SHP77 (cell line): ENCODE measurements around the gene PLXNB2.

Experiments
- DNase-seq, 2 experiments: peaks; one replicate each; lab custom pipeline; 2025; lab: John Stamatoyannopoulos, UW

The PLXNB2 gene

DNA sequence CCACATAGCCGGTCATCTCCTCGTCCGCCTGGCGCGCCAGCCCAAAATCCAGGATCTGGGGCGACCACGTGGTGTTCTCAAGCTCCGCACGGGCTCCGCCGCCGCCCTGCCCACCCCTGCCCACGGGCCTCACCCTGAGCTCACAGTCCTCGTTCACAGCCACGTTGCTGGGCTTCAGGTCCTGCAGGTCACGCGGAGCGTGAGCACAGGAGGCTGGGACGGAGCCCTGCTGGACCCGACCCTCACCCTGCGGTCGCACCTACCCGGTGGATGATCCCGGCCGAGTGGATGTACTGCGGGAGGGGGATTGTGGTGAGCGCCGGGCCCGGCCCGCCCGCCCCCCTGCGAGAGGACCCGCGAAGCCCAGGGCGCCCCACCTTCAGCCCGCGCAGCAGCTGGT lies 40.5 kb downstream of the PLXNB2 start:
- no peak for DNase-seq

GRCh38 chr22:50264946-50265669 lies 42.3 kb downstream of the PLXNB2 start:
- DNase-seq: no peak

DNA sequence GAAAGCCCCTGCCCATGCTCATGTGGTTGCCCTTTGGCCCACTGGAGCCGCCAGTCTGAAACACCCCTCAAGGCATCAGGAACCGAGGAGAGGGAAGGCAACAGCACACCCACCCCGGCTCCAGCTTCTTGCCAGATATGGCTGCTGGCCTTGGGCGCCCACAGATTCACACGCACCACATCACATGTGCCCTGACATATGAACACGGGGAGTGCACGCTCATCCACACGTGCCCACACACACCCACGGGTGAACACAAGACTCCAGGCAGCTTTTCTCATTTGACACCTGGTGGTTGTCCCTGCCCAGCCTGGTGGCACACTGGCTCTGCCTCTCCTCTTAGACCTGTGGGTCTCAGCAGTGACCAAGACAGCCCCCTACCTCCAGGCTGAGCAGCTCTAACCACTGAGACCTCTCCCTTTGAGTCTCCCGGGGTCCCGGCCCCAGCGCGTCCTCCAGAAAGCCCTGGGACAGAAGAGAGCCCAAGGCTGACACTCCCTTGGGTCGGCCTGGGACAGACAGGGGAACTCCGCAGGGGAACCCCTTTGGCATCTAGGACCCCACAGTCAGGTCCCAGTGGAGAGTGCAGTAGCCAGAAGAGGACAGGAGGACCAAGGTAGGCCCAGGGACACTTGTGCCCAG lies 43.2 kb downstream of the PLXNB2 start:
- DNase-seq: no peak

- DNase-seq: no peak
Observed at GRCh38 chr22:50262973-50263617, 44.4 kb downstream of the PLXNB2 start.

DNA sequence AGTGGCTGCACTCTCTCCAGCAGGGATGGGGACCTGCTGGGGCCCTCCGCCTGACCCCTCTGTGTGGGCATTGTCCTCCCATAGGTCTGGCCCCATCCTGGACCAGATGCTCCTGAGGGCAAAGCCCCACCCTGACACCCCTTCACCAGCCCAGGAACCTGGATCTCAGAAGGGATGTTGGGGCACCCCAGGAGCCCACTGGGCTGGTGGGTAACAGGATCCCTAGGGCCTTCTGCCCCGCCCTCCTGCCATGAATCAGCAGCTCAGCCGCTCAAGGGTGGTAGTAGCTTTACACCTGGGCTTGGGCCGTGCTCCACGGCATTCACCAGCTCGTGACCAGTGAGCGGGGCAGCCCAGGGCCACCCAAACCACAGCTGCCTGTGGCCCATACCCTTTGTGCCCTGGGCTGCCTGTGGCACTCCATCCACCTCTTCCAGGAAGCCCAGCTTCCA lies 45.0 kb downstream of the PLXNB2 start:
- peak in 1 of 2 experiments; percentile 35 for DNase-seq

DNA sequence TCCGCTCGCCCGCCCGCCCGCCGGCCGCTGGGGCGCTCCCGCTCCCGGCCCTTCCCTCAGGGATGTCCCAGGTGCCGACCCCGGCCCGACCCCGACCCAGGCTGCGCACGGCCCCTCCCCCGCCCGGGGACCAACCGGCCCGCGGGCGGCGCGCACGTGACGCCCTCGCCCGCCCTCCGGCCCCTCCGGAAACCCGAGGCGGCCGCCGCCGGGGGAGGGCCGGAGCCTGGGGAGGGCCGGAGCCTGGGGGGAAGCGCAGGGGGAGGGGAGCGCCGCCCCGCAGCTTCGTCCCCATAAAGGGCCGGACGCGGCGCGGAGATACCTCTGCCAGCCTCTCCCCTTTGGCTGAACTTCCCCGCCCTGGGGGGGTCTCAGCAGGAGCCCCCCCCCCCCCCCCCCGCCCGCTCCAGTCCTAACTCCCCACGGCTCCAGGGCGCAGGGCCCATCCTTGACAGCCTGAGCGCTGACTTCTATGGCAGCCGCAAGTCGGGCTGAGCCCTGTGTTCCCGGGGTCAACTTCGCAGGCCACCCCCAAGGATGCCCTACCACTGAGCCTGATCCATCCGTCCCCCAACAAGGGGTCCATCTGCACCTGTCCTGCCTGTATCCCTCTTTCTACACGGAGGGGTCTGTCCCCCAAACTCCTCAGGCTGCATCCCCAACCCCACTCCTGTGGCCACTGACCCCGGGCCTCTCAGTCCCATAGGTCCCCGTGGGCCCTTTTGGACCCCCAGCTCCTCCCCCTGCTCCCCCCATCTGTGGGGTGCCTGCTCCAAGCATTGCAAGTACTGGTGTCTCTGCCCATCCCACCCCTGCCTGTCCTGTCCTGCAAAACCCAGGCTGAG lies 45.6 kb downstream of the PLXNB2 start, which contains the start of gene MAPK12:
MAPK12 (minus strand) TSS at position 69 of the 845 bp plus-strand sequence. CDS start 174 bp downstream, outside the sequence.
- DNase-seq: peak; percentile 48 to 66

DNA sequence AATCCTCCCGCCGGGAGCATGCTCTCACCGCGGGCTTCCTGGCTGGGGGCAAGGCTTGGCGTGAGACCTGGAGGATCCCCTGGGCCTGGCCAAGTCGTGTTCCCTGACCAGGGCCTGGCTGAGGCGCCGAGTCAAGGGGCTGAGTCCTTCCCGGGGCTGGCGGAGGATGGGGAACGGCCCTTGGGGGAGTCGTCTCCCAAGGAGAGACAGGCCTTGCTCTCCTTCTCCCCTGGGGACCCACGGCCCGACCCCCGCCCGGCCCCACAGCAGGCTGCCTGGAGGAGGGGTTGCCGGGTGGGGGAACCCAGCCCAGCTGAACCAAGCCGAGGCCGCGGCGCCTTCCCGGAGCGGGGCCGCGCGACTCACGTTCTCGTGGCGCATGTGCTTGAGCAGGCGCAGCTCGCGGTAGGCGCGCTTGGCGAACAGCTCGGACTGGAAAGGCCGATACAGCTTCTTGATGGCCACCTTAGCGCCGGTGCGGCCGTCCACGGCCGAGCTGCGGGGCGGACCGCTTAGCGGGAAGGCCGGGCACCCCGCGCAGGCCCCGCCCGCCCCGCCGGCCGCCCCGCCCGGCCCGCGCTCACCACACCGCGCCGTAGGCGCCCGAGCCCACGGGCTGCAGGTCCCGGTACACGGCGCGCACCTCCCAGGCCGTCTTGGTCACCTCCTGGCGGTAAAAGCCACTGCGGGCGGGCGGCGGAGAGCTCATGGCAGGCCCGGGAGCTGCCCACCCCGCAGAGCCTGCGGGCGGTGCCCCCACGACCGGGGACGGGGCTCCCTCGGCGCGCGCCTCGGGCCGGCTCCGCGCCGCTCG lies 46.4 kb downstream of the PLXNB2 start:
- peak in 1 of 2 experiments; percentile 52 for DNase-seq

DNA sequence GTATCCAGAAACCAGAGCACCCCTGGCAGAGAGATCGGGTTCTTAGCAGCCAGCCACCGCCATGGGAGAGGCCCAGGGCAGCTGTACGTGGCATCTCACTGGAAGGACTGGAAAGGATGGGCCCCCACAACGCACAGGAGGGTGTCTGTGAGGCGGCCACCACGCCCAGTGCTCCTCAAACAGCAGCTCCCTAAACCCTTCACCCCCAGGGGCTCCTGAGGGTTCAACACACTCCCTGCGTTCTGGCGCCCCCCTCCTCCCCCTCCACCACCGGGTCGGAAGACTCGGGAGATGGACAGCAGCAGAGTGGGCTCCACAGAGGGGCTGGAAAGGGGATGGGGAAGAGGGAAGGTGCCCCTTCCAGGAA lies 47.0 kb downstream of the PLXNB2 start:
- no peak for DNase-seq

- no peak for DNase-seq
Observed at GRCh38 chr22:50259302-50259701, 48.1 kb downstream of the PLXNB2 start.

DNA sequence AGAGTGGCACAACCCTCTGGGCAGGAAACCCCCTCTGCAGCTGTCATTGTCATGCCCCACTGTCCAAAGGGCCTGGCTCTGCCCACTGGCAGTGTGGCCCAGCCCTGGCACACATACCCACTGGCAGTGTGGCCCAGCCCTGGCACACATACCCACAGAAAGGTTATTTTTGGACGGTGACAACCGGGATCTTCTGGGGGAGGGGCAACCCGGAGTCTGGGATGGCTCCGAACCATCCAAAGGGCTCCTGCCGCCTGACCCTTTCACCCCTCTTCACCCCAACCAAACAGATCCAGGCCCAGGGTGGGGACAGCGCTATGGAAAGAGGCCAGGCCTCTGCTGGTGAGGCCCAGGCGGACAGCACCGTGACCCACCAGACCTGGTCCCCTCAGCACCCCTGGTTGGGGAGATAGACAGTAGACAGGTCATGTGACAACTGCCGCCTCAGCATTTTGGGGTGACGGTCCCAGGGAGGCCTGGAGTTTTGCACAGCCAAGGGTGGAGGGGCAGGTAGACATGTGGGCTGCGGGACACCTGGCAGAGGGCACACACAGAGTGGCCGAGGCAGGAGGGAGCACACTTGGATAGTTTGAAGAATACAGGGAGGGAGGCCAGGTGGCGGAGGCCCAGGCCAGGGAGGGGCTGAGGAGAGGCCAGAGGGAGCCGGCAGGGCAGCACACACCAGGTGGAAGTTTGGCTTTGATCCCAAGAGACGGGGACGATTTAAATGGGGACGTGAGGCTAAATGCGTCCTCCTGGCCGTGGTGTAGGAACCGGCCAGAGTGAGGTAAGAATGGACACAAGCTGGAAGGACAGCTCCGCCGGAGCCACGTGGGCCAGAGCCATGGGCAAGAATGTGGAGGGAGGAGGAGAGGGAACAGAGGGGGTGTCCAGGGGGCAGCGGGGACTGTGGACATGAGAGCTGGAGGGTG lies 48.8 kb downstream of the PLXNB2 start:
- DNase-seq: no peak

- DNase-seq: no peak
Observed at GRCh38 chr22:50257451-50258360, 49.7 kb downstream of the PLXNB2 start.

GRCh38 chr22:50257041-50257440 lies 50.4 kb downstream of the PLXNB2 start:
- no peak for DNase-seq

GRCh38 chr22:50256258-50256862 lies 51.1 kb downstream of the PLXNB2 start:
- no peak for DNase-seq

DNA sequence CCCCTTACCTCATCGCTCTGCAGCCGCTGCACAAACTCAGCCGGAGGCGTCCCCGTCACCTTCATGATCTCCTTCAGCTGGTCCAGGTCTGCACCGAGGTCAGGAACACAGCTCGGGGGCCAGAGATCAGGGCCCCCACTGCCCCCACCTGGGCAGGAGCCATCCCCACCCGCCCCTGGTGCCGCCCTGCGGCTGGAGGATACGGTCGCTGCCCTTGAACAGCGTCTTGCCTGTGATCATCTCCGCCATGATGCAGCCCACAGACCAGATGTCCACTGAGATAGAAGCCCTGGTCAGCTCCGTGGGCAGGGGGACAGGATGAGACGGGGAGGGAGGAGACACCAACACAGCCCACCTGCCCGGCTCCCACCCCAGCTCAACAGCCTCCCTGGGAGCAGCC lies 51.8 kb downstream of the PLXNB2 start:
- no peak for DNase-seq

- DNase-seq: no peak
Observed at GRCh38 chr22:50255099-50255498, 52.3 kb downstream of the PLXNB2 start.

DNA sequence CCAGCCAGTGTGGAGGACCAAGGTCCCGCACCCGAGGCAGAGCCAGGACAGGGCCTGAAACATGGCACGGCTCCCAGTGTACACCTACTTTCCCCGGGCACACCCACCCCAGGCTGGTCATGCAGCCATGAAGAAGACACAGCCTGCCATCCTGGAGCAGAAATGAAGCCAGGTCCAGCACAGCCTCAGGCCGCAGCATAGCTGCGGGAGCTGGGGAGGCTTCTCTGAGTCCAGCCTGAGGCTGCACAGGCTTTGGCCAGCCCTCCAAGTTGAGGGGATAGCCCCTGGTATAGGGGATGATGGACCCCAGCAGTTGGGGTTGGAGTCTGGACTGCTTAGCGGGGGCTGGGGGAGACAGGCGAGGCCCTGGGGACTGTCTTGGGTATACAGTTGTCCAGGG lies 53.5 kb downstream of the PLXNB2 start:
- no peak for DNase-seq

DNA sequence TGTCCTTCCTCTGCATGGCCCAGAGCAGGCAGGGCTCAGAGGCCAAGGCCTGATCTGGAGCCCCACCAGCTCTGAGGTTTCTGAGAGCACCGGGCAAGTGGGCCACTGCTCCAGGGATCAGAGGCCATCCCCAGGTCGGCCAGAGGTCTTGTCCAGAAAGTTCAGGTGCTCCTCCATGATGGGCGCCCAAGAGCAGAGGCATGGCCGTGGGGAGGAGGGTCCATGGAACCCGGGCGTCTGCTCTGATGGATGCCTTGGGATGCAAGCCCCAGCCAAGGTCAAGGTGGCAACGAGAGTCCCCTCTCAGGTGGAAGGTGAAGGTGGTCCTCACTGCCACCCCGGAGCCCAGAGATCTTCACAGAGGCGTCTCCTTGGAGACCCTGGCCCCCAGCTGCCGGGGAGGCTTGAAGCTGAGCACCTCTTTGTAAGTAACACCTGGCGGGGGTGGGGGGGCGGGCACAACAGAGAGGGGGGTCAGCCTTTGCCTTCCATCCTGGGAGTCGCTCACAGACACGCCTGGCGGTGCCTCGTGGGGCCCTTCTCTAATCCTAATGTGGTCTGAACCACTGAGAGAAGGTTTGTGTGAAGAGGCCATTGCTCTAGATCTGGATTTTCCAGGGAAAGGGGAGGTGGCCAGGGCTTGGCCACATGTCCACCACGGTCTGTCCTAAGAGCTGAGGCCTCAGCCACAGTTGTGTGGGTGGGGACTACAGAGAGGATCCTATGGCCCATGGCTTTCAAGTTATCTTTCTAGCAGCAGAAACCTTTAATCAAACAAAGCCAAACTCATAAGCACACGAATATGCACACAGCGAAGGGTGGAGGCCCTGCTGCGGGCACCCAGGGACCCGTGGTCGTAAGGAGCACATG lies 54.2 kb downstream of the PLXNB2 start:
- no peak for DNase-seq
